CD4-positive, alpha-beta T cell treated with Interleukin-17A for 4 hours (primary cell): ENCODE data around the gene ARID5B.

Source experiments
- DNase-seq: peaks from one replicate; pipeline ENCODE4 v3.0.0-alpha.2; 2020; ENCODE audit warnings: mixed read lengths

Gene ARID5B

DNA sequence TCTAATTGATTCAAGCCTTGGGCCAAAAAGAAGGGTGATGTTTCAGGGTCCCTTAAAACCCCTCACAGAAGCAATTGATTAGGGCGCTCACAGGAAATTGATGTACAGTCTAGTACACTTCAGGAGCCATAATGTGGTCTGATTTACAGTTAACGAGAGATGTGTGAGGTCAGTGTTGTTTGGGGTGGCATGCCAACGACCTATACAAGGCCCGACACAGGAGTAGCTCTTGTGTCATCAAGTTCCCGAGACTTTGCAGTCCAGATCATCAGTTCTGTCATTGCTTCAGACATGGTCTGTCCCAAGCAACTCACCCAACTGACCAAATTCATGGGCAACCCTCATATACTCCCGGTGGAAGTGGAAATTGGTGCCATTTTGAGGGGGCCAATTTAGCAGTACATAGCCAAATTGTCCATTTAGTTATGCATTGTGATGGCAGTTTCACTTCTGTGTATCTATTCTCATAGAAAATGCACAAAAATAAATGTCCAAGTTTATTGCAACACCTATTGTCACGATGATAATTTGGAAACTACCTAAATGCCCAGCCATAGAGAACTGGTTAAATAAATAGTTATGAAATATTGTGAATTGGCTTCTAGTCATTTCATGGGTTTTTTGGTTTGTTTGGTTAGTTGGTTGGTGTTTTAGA, 18.0 kb upstream of the ARID5B start:
- no peak for DNase-seq

DNA sequence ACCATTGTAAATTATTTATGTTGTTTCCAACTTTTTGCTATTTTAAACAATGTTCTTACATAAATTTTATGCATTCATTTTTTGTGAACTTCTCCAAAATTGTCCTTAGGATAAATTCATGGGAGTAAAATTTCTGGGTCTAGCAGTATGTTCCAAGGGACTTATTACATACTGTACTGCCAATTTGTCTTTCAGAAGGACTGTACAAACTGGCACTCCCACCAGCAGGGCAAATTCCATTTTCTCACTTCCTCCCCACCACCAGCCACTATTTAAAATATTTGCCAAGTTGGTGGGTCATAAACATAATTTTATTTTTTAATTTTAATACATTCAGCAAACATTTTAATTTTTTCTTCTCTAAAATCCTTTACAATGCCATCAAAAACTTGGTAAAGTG, 13.7 kb upstream of the ARID5B start:
- DNase-seq: no peak

DNA sequence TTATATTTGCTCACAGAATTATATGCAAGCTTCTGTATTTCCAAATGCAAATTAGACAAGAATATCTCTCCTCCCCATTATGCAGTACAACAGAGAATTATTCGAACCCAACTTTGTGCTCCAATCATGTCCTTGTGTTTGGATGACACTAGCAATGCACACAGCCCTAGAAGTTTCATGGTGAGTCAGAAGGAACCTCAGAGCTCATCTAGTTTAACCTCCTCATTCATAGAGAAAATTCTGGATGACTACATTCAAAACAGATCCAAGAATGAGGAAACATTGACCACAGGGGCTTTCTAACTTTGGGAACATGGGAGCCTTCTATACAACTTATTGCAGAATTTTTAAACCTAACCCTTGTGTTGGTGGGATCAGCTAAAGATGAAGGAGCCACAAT, 12.8 kb upstream of the ARID5B start:
- DNase-seq: no peak

DNA sequence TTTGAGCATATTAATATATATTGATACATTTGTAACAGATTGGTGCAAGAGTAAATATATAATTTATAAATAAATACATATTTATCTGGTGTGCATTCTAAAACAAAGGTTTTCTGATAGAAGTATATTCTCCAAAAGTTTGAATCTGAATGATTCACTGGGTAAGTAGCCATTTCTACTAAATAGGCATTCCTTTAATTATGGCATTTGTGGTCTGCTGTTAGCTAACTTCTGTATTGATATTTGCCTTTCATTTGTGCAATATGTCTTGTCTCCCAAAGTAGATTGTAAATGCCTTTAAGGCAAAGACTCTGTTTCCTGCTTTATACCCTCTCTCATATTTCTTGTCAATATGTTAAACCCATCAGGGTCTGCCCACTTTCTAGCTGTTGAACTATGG, 11.1 kb upstream of the ARID5B start:
- DNase-seq: no peak

DNA sequence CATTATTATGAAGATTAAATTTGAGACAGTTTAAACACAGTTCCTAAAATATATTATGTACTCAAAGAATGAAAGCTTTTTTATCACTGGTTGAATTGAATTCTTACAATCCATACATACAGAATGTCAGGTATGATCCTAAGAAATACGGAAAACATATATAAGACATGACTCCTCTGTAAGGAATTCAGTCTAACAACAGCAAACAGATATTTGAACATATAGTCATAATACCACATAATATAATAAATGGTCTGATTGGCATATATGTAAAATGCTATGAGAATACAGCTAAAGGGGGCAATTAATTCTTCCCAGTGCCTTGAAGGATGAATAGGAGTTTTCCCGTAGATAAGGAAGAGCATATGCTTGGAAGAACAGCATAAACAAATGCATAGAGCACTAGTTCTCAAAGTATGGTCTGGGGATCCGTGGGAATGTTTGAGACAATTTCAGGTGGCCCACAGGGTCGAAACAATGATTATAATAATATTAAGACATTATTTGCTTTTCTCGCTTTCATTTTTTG, 10.6 kb upstream of the ARID5B start:
- no peak for DNase-seq

DNA sequence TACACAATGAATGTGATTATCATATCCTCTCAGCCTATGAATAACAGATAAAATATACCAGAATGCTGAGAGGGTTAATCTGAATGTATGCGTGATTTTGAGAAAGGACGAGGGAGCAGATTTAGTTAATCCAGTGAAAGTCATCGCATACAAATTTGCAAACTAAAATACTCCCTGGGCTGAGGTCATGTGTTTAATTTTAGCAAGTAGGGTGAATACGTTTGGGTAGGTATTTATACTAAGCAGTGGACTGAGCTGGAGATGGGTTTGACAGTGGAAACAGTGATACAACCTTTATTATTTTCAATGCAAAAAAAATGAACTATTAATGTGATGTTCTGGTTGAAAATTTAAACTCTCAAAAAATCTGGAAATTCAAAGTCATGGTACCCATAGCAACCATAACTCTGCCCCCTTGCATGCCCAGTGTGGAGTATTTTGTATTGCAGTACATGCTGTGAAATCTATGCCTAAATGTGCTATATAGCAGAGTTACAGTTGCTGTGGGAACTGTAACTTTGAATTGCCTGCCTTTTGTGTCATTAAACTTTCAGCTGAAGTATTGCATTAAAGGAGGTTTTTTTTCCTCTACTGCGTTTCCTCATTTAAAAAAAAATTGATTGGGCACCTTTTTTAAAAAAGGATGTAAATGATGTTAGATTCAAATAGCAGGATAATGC, 9.5 kb upstream of the ARID5B start:
- DNase-seq: no peak

DNA sequence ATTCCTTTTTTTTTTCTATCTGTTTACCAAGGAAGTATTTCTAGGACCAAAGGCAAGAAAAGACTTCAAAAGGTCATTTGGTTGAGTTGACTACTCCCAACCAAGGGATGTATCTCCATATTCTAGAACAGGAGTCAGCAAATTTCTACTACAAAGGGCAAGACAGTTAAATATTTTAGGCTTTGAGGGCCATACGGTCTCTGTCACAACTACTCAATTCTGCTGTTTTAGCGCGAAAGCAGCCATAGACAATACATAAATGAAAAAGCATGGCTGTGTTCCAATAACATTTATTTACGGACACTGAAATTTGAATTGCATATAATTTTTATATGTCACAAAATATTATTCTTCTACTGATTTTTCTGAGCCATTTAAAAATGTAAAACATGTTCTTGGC, 8.5 kb upstream of the ARID5B start:
- no peak for DNase-seq

DNA sequence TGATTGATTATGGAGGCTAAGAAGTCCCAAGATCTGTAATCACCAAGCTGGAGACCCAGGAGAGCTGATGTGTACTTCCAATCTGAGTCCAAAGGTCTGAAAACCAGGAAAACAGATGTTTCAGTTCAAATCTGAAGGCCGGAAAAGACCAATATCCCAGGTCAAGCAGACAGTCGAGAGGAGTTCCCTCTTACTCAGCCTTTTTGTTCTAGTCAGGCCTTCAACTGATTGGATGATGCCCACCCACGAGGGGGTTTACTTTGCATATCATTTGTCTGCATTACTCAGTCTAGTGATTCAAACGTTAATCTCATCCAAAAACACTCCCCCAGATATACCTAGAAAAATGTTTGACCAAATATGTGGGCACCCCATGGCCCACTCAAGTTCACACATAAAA, 7.4 kb upstream of the ARID5B start:
- DNase-seq: no peak

DNA sequence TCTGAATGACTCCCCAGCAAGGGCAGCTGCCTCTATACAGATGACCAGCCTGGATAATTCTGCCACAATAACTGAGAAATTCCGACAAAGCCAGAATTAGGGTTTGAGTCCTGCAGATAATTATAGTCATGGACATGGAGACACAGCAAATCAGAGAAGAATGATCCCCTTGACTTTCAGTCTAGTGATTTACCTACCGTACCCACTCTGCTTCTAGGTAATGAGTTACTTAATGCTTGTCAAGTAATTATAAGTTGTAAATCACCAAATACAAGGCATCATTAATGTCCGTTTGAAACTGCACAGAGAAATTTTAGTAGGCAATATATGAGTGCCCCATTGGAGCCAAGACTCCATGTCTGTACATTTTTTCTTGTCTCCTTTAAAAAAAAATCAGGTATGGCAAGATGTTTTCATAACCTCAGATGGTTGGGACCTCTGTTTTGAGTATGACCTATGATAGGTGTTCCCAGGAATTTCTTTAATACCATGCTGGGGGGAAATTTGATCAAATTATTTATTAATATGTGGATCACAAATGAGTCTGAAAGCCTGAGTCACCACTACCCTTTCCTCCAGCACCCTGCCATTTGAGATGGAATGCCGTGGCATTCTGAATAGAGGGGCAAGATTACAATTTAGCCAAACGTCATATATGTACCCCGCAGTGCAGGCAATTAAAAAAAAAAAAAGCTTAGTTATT, 5.5 kb upstream of the ARID5B start:
- DNase-seq: no peak

DNA sequence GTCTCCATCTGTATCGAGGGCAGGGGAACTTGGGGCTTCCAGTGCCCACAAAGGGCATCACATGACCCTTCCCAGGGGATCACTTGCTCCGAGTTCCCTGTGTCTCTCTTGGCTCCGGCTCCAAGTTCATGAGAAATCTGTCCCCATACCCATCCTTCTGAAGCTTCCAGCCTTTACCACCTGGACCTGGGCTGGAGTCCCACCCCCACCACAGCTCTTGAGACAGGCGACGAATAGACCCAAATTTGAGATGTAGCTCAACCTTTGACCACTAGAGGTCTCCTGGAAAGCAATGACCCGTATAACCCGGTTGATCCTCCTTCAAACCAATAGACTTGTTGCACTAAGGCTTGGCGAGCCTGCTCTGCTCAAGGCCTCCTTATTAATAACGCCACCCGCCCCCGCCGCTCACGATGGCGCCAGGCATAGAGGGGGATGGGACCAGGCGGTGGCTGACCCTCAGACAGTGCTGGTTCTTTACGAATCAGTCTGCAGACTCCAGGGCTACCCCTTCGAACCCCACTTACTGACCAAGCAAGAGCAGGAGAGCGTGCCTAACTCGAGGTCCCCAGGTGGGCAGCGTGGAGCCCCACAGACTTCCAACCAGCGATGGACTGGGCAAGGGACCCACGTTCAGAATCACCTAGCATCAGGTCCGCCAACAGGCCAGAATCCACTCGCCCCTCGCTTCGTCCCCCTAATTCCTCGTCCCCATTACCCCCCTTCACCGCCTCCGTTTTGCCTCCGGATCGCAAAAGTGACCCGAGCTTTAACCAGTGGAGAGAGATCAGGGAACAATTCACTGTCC, 4.4 kb upstream of the ARID5B start:
- DNase-seq: peak; percentile 68

DNA sequence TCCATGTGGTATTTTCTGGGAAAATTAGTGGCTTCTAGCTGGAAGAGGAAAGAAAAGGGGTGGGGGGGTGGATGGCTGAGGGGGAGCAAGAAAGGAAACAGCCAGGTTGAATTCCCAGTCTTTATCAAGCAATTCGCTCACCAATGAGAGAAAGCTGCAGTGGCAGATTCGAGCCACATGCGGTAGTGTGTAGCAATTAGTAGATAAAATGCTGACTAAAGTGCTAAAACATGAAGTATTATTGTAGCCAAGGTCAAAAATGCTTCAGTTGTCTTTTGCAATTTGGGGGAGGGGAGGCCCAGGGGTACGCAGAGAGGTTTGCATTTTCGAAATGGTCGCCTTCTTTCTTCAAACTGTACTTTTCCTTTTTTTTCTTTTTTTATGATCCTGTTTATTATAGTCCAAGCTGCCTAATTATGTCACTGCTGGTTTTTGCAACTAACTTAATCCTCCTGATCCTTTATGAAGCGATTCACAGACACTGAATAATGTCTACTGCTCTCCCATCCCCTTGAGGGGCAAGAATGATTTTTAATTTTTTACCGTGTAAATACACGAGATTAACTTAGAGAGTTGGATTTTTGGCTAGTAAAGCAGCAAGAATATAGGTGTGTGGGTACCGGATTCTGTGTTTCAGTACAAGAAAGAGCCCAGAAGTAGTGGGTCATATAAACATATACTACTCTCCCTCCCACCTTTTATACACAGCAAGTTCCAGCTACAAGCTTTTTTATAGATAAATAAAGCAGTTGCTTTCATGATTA, 3.6 kb upstream of the ARID5B start:
- DNase-seq: peak; percentile 34

DNA sequence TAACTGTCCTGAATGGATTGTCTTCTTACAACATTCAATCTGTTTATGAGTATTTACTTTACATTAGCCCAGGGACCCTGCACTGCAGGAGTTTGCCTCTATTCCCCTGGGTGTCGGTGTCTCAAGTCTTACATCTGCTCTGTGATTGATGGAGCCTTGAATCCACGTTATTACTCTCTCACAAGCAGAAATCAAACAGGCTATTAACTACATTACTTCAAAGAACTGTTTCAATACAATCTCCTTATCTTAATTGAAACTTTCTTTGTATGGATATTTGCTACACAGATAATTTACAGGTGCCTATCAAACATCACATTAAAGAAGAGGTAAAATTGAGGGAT, 3.1 kb upstream of the ARID5B start:
- DNase-seq: no peak

DNA sequence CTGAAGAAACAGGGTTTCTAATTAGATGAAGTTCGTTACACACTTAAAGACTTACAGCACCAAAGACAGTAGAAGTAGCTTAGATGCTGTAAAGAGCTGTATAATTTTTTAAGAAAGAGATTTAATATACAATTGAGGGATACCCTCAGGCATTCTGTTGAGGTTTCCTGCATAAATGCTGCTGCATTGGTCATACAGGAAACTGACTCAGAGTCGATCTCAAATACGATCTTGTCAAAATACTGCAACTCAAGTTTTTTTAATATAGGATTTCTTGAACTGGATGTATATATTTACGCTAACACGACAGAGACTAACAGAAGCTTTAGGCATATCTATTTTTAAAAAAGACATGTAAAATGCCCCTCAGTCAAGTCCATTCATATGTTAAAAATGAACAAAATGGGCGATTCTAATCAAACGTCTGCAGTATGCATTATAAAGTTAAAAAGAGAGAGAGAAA, 2.4 kb upstream of the ARID5B start:
- DNase-seq: peak; percentile 38

DNA sequence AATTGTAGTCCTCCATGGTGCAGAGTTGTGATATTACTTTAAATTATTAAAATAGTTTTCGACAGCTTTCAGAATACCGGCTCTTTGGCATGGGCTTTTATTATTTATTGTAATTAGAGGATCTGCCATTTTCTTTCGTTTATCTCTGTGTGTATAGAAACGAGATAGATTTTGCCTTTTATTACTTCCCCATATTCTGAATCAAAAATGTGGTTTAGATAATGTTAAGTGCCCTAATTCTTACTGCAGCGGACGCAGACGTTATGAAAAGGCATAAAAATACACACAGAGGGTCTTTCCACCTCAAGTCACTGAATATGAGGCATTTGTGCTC, 1.9 kb upstream of the ARID5B start:
- DNase-seq: no peak

DNA sequence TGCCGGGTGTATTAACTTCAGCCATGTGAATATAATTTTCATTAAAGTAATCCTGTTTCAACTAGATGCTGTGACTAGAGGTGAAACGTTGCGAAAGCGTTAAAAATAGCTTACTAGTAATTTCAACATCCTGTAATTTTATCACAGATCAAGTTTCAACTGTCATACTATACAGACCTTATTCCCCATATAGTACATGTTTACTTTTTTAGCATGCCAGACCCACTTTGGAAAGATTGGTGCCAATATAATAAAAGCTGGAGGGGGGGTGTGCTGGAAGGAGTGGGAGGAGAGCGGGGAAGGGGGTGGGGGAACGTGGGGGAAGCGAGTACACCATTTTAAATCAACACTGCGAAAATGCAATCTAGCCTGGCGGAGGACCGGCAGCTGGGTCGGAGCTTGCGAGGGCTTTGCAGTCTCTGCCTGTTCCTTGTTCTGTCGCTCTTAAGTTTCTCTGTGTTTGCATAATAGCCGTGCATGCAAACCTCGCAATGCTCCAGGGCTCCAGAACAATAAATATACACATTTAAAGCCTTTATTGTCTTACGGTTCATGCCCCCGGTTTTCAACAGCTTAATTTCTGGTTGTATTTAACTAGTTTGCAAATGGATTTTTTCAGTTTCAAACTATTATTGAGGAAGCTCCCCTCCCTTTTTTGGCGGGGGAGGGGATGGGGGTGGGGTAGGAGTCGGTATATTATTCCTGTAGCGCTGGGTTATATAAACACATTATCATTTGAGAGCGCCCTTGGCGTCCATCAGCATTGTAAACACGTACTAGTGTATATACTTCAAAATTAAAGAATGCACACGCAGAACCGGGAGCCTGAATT, 1.3 kb upstream of the ARID5B start:
- peak; percentile 70 for DNase-seq

DNA sequence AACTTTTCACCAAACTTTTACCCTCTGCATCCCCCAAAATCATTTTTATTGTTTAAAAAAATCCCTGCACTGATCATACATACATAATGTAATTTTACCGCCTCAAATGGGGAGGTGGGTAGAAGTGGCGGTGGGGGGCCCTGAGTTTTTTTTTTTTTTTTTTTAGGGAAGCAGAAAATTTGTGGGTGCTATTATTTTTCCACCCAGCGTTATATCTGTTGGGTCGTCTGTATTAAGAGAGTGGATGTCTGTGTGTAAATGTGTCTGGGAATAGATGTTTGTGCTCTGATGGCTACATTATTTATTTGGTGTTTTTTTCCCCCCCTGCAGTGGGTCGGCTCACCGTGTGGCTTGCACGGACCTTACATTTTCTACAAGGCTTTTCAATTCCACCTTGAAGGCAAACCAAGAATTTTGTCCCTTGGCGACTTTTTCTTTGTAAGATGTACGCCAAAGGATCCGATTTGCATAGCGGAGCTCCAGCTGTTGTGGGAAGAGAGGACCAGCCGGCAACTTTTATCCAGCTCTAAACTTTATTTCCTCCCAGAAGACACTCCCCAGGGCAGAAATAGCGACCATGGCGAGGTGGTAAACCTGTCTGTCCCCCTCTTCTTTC, 438 bp downstream of the ARID5B start:
- DNase-seq: no peak

DNA sequence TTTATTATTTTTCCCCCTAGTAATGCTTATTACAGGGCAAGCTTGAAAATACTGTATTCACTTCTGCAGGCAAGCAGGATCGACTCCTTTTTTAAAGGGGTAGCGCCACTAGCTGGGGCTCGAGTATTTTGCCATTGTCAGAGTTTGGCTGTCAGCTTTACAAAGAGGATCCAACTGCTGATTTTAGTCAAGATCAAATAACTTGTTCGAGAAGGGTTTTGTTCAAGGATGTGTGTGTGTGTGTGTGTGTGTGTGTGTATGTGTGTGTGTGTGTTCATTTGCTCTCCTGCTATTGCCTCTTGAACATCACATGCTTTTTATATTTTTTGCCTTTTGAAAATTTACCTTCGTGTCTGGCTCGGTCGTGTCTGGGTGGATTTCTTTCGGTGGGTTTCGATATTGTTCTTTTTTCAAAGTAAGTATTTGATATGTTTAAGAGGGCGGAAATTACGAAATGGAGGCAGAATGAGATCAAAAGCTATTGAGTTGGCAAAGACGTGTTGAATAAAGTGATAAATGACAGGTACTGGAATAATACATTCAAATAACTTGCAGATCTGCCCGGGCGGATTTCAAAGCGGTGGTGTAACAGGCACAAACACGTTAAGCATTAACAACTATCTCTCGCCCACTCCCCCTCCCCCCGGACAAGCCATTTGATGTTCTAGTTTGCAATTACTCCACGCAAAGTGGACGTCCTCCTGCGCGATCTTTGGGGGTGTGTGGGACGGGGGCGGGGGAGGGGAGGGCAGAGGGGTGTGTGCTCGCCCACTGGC, 1.1 kb downstream of the ARID5B start:
- DNase-seq: peak; percentile 68

DNA sequence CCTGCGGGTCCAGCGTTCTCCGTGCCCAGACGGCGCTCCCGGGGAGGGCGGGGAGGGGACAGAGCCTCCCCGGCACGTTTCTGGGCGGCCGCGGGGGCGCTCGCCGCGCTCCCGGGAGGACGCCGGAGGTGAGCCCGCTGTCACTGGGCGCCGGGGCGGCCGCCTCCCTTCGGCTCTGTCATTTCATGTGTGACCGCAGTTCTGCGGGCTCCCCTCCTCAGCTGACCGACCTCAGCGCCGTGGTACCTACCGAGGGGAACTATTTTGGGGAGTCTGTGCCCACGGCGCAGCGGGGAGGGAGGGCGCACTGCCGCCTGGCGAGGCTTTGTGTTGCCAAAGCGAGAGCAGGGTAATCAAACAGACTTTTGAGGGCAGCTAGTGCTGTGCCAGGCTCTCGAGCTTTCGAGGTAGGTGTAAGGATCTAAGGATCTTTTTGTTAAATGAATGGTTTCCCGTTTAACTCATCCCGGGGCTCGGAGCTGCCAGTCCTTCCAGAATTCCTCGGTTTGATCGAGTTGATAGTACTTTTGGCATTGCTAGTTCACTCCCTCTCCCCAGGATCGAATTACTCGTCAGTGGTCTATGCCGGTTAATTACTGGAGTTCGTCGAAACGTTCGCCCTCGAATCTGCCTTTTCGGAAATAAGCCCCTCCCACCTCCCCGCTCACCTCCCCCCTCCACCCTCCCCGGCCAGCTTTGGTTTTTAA, 1.9 kb downstream of the ARID5B start:
- peak; percentile 69 for DNase-seq

DNA sequence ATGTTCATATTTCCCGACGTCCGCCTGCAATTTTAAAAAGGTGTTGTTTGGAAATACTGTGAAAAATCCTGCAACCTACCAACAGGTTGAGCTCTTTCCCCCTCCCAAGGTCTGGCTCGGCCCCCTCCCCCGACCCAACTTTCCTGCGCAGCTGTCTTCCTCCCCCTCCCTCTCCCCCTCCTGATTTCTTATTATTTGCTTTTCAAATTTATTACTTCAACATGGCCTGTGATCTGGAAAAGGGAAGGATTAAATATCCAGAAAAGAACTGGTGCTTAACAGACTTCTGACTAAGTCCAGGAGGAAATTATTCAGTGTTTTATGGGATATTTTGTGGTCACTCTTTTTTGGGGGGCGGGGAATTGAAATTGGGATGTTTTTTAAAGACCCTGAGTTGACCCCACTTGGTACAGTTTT, 2.4 kb downstream of the ARID5B start:
- no peak for DNase-seq
